NCI-H2107 treated with DMSO at 0.1 percent for 48 hours (cell line): Measurements from ENCODE around the gene DNM1.
"Not testable (repeated sequence)": the region's sequence is repeated elsewhere in the genome, so short reads cannot be mapped to it uniquely, and the experiment has no call there.

Experiments
- DNase-seq: peaks from one replicate; lab custom pipeline; 2025; ENCODE audit not compliant: unreplicated experiment; lab: John Stamatoyannopoulos, UW

The DNM1 gene

GRCh38 chr9:128175726-128176125 is 27.5 kb upstream of the DNM1 start:
- no peak for DNase-seq

- no peak for DNase-seq
Measured at GRCh38 chr9:128178806-128179431, 24.3 kb upstream of the DNM1 start.

GRCh38 chr9:128180001-128180400 is 23.2 kb upstream of the DNM1 start:
- no peak for DNase-seq

GRCh38 chr9:128180447-128180846 is 22.7 kb upstream of the DNM1 start:
- DNase-seq = no peak

- not testable (repeated sequence) for DNase-seq
Measured at GRCh38 chr9:128181480-128181879, 21.7 kb upstream of the DNM1 start.

GRCh38 chr9:128182893-128183588 is 20.1 kb upstream of the DNM1 start:
- DNase-seq = no peak

GRCh38 chr9:128185979-128186965 is 16.9 kb upstream of the DNM1 start:
- no peak for DNase-seq

GRCh38 chr9:128187361-128187760 is 15.8 kb upstream of the DNM1 start:
- no peak for DNase-seq

- DNase-seq = no peak
Measured at GRCh38 chr9:128188209-128188608, 15.0 kb upstream of the DNM1 start.

- DNase-seq = no peak
Measured at GRCh38 chr9:128190013-128190412, 13.2 kb upstream of the DNM1 start.

GRCh38 chr9:128190516-128191405 is 12.4 kb upstream of the DNM1 start:
- DNase-seq = no peak

- DNase-seq = no peak
Measured at GRCh38 chr9:128191406-128192046, 11.7 kb upstream of the DNM1 start, which contains the start of gene CIZ1. TSS of gene CIZ1 (minus strand) at chr9:128191572. CDS start at chr9:128190857, 715 bp downstream.

GRCh38 chr9:128192601-128193371 is 10.4 kb upstream of the DNM1 start:
- DNase-seq = no peak

- DNase-seq = no peak
Measured at GRCh38 chr9:128193469-128194096, 9.6 kb upstream of the DNM1 start.

- DNase-seq = no peak
Measured at GRCh38 chr9:128201441-128202369, 1.5 kb upstream of the DNM1 start.

GRCh38 chr9:128202648-128203023 is 543 bp upstream of the DNM1 start:
- DNase-seq = no peak

GRCh38 chr9:128203707-128204551 is 750 bp downstream of the DNM1 start:
- DNase-seq = peak; percentile 38
